Gastrocnemius medialis (tissue), 4 donors: ENCODE results near the gene USP53. TPM values are rescaled to one million over a fixed set of nuclear protein-coding genes. Genes with fewer than 3 reads are reported as not detected.

Experiments
- total RNA-seq, 4 donors: library from RNA; depleted of rRNA; stranded (reverse); fragments of >200 nt; gene quantifications; one replicate each; pipeline versions ENCODE4 v1.1.0 to v1.2.3, GENCODE V29; 2016

The USP53 gene
- total RNA-seq, 4 donors from 2014 or later = 56.9 to 190 (median 98.5) TPM

Other genes starting within 250 kb of the USP53 start
- 100 to 1,000 TPM in 2 of 4 donors, 10 to 100 TPM in 2; 30.6 to 290 (median 87.9) TPM for gene MYOZ2, start 76.9 kb upstream of the USP53 start, total RNA-seq
- gene FABP2, start 109.4 kb downstream of the USP53 start, total RNA-seq = under 1 TPM in 1 of 4 donors, not detected in 3; 0.15 TPM